Measurements from ENCODE around the gene INMT. TPM values are rescaled to one million over a fixed set of nuclear protein-coding genes. Genes with fewer than 3 reads are reported as not detected.
A peak's percentile ranks its signal among the peaks of the same experiment; 100 is the strongest.

Gene INMT
- total RNA-seq, 2 donors from 2014 or later = 30.4 to 48.1 TPM

DNA sequence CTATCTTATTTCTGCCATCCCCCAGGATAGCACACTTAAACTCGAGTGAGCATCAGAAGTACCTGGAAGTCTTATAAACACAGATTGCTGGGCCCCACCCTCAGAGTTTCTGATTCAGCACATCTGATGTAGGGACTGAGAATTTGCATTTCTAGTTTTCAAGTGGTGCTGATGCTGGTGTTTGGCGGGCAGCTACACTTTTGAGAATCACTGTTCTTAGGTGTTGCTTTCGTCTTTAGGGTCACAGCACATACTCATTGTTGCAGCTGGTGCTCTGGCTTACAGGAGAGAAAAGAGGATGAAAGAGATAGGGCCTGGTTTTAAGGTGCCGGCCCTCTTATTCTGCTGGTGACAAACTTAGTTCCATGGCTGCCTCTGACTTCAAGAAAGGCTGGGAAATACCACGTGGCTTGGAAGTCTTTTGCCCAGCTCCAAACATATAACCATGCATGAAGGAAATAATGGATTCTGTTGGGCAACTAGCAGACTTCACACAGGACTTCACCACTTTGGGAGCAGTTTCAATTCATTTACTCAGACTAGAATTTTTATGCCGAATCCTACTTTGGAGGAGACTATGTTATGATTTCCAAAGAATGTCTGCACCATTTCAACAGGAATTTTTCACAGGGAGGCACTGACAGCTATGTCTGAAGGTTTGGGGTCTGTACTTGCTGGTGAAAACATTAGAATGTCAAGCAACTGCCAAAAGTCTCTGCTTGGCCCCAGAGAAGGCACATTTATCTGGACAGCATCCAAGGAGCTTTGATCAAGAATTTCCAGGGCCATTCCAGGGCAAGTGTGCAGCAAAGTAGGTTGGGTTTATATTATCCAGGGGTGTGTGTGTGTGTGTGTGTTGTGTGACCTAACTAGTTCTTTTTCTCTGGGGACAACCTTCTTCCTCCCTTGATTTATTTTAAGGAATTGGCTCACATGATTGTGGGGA, 12.4 kb downstream of the INMT start:
- Histone ChIP-seq H3K9me3 (no peaks in the 10 kb centered on the region), H3K27ac (peak overlapping the region in 2 of 4 donors; percentile 15 to 38), H3K4me3 (no peak overlapping the region), H3K27me3 (no peaks in the 10 kb centered on the region), H3K4me1 (peaks cover 21% of the 10 kb centered on the region), H3K36me3 (replicated peaks in 1 of 2; ENCODE audit: insufficient read depth in 1 of 2, low read depth in 2 of 2) (no peaks in the 10 kb centered on the region)
- 79 to 81% methylated on average over 6 of the region's 6 CpGs for WGBS, 2 donors
- DNase-seq (peak in 3 of 4 donors; percentile 23 to 52 (median 50)), ATAC-seq (peak; percentile 47)
- TF ChIP-seq CTCF (IDR thresholded peaks at IDR 0.05) (no peak), POLR2A (IDR thresholded peaks at IDR 0.05) (no peak)
- intact Hi-C loops (cut with DNase I) = no loop called here

DNA sequence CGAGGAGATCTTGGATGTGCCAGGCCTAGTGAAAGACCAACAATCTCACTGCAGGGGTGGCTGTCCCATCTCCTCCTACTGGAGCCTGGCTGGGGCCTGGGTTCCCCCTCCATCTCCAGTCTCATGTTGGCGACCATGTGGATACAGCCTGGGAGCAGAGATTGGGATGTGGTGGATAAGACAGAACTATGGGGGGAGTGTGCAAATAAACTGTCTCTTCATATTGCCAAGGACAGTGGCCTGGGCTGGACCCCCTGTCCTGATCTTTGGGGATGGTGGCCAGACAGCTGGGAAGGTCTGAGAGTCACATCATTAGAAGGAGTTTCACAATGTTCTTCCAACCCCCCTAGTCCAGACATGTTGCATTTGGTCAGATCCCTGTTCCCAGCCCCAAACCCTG, 13.5 kb downstream of the INMT start:
- Histone ChIP-seq H3K9me3 (no peaks in the 10 kb centered on the region), H3K36me3 (replicated peaks in 1 of 2; ENCODE audit: insufficient read depth in 1 of 2, low read depth in 2 of 2) (no peaks in the 10 kb centered on the region), H3K27me3 (no peaks in the 10 kb centered on the region), H3K4me1 (peaks cover 23% of the 10 kb centered on the region), H3K27ac (peak overlapping the region in 1 of 4 donors; percentile 8), H3K4me3 (no peak overlapping the region)
- TF ChIP-seq POLR2A (IDR thresholded peaks at IDR 0.05) (no peak), CTCF (IDR thresholded peaks at IDR 0.05) (no peak)
- 91 to 100% methylated on average over 2 of the region's 2 CpGs for WGBS, 2 donors
- intact Hi-C loops (cut with DNase I) = no loop called here
- DNase-seq = no peak
- ATAC-seq = no peak

DNA sequence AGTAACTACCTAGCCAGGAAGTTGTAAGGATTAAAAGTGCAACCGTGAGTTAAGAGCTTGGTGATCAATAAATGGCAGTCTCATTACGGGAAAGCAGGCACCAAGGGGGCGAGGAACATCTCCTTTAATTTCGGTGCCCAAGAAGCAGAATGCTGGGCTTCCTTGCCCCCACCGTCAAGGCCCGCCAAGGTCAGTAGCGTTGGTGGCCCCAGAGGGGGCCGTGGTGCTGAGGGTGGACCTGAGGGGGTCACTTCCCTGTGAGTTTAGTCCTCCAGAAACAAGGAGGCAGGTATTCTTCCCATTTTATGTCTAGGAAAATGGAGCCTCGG, 18.9 kb downstream of the INMT start:
- DNase-seq = no peak
- intact Hi-C loops (cut with DNase I) = no loop called here
- H3K4me3 ChIP-seq = peak overlapping the region in 1 of 2 donors; percentile 86
- H3K27me3 ChIP-seq = no peaks in the 10 kb centered on the region
- H3K4me1 ChIP-seq = peaks cover 20% of the 10 kb centered on the region
- 39% methylated on average over 9 of the region's 9 CpGs for WGBS, 2 donors
- TF ChIP-seq CTCF (IDR thresholded peaks at IDR 0.05) = no peak
- no peak for TF ChIP-seq POLR2A (IDR thresholded peaks at IDR 0.05)
- peak overlapping the region; percentile 48 to 86 (median 75) for H3K27ac ChIP-seq
- no peaks in the 10 kb centered on the region for H3K9me3 ChIP-seq
- H3K36me3 ChIP-seq (replicated peaks in 1 of 2; ENCODE audit: insufficient read depth in 1 of 2, low read depth in 2 of 2) = no peaks in the 10 kb centered on the region
- ATAC-seq = no peak

GRCh38 chr7:30771174-30771879, 19.4 kb downstream of the INMT start, which contains the start of gene MINDY4:
MINDY4 (plus strand) TSS chr7:30771417; CDS start chr7:30771494, 77 bp downstream.
- Histone ChIP-seq H3K27me3 (no peaks in the 10 kb centered on the region), H3K27ac (peak within 1 kb of the TSS; percentile 48 to 86 (median 75)), H3K9me3 (no peaks in the 10 kb centered on the region), H3K4me1 (peaks cover 18% of the 10 kb centered on the region), H3K36me3 (replicated peaks in 1 of 2; ENCODE audit: insufficient read depth in 1 of 2, low read depth in 2 of 2) (no peaks in the 10 kb centered on the region), H3K4me3 (peak within 1 kb of the TSS; percentile 52 to 86)
- DNase-seq (peak; percentile 82 to 85 (median 84)), ATAC-seq (peak; percentile 93)
- intact Hi-C loops (cut with DNase I) = no loop called here
- WGBS, 2 donors = 1 to 25% methylated on average over 2 to 61 of the region's 62 CpGs
- peak; percentile 22 to 59 (median 55) for TF ChIP-seq POLR2A (IDR thresholded peaks at IDR 0.05)
- TF ChIP-seq CTCF (IDR thresholded peaks at IDR 0.05) = peak in 1 of 7 experiments; percentile 13

Data from body of pancreas (tissue), 4 donors.